GM19328 (cell line): ENCODE results near the gene CHID1.
A peak's percentile ranks its signal among the peaks of the same experiment; 100 is the strongest.

Experiments used
- ATAC-seq: cut with Tn5 transposase; IDR thresholded peaks from one replicate; pipeline ENCODE4 v1.9.1; 2021; ENCODE audit warnings: mild to moderate bottlenecking, moderate library complexity; ENCODE audit not compliant: unreplicated experiment

The CHID1 gene

DNA sequence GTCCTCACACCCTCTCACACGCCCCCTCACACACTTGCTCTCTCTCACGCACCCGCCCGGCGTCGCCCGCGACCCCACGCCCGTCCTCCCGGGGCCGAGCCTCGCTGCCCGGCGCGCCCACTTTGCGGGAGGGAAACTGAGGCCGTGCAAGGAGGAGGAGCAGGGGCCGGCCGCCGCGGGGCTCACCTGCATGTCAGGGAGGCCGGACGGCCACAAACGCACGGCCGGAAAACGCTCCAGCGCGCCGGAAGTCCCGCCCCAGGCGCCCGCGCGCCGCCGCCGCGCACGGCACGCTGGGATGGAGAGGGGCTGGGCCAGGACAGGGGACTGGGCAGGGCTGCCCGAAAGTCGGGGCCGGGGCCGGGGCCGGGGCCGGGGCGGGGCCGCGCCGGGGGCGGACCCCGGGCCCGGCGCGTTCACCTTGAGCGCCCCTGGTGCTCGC, at the start of gene CHID1:
TSS of gene CHID1 (minus strand) at position 222 of the 442 bp plus-strand sequence. CDS start 5,994 bp downstream, outside the sequence.
- ATAC-seq, result peak; percentile 83

DNA sequence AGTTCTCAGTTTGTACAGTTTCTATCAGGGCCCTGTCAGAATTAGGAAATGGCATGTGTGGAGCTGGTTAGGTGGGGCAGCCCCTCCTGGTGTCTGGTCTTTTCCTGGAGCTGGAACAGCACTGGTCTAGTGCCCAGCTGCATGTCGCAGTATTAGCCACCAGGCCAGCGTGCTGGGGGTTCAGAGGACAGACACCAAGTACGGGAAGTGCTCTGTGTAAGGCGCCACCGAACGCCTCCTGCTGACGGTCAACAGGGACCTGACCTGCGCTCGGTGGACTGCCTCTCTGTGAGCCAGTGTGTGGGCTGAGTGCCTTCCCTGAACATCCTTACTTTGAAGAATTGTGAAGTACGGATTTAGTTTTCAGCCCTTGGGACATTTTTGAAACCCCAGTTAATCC, 49.0 kb upstream of the CHID1 start:
- ATAC-seq, result no peak

DNA sequence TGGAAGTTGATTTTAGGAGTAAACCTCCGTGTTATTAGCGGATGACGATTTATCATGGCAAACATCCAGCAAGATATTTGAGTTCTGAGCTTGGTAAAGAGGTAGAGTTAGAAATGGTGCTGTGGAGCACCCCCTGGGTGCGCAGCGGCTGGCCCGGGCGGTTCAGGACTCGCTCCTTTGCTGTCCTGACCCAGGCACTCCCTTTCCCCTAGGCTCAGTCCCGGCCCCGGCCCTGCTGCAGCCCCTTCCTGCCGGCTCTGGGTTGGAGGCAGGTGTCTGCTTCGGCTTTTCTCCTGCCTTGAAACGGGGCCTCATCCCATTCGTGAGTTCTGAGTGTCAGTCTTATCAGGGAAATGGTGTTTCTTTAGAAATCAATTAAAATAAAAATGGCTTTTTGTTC, 48.4 kb upstream of the CHID1 start:
- no peak for ATAC-seq

DNA sequence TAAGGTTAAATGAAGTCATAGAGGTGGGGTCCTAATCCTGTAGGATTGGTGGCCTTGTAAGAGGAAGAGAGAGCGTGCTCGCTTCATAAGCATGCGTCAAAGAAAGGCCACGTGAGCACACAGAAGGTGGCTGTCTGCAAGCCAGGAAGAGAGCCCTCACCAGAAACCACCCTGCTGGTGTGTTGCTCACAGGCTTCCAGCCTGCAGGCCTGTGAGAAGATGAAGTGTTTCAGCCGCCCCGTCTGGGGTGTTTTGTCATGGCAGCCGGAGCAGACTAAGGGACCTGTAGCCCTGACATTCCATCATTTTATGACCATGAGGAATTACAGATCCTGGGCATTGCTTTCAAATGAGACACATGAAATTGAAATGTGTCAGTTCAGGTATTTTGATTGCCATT, 47.5 kb upstream of the CHID1 start:
- no peak for ATAC-seq

DNA sequence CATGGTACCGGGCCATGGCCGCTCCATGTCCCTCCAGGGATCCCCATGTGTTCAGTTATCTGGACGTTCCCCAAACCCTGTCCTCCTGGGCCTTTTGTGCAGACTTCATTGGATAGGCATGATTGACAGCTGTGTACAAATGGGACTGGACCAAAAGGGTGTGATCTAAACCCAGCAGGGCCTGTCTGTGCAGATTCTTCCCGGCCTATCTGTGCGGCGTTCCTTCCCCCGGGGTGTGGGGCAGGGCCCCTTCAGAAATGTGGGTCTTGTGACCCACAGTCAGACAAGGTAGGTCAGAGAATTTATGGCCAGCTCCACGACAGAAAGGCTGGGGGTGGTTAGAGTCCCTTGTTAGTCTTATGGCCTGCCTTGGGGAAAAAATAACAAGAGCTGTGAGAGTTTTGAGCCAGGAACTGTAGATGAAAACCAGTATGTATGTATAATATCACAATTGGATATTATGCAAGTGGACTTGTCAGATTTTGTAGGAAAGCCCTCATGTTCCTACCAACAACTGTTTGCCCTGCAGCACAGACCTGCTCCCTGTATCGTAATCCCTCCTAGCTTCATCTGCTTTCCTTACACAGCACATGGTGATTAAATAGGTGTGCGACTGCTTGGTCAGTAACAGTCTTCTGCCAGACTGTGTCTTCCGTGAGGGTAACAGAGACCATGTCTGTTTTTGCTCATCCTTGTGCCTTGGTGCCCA, 46.8 kb upstream of the CHID1 start:
- no peak for ATAC-seq

DNA sequence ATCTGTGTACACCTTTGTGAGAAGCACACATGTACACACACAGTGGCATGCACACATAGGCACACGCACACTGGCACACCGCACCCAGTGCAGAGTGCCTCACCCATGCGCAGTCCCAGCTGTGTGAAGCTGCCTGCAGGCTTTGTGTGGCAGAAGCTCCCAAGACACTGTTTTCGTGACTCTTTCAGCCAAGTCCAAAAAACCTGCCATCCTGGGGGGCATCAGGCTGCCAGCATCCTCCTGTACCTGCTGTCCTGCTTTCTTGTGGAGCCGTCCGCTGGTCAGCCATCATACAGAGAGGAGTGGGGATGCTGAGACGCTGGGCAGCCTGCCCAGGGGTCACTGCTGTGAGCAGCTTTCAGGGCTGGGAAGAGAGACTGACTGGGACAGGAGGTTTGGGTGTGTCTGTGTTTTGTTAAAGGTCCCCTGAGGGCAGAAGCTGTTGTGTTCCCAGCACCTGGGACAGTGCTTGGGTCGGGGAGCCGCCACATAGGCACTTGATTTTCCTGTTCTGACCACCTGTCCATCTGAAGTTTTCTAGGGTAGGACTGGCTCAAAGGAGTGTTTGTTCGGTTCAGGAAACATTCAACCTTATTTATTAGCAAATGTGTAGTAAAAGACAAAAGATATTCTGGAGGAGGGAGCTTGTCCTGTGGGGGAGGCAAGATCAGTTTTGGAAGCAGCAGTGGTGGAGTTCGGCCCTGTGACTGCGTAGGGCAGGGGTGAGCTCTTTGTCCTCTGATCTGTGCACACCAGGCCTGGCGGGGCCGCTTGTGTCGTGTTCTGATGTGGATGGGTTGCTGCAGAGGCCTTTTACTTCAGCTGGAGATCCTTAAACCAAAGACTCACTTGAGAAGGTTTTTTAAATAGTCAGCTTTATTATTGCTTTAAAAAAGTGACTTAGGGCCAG, 44.8 kb upstream of the CHID1 start:
- no peak for ATAC-seq

DNA sequence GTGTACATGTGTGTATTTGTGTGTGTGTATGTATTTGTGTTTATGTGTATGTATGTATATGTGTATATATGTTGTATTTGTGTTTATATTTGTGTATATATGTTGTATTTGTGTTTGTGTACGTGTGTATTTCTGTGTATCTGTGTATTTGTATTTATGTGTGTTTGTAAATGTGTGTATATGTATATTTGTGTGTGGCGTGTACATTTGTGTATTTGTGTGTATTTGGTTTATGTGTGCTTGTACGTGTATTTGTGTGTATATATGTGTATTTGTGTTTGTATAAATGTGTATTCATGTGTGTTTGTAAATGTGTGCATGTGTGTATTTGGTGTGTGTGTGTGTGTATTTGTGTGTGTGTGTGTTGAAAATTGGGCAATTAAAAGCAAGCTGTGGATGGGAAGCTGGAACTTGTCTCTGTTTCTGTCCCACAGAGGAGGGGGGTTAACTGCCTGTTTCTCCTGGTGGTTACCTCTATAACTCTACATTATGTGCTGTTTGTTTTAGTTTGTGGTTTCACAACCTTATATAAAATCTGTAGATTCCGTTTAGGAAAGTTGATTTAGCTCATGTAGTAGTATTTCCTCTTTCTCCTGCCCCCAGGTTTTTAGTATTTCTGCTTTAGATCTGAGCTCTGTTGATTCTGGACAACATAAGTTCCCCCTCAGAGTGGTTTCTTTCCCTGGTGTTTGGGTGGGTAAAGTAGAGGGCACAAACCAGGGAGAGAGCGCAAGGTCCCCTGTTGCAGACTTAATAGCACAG, 44.0 kb upstream of the CHID1 start:
- ATAC-seq, result no peak

DNA sequence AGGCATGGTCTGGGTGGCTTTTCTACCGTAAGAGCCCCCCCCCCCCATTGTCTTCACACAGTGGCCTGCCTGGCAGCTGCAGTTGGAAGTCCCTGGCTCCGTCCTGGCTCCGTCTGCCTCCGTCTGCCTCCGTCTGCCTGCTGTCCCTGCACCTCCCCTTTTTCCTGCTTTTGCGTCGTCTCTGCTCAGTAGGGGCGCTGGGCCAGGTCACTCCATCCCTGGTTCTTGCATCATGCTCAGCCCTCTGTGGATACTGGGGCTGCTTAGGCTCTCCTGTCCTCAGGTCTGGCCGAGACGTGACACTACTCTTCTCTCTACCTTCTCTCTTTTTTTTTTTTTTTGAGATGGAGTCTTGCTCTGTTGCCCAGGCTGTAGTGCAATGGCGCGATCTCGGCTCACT, 42.9 kb upstream of the CHID1 start:
- no peak for ATAC-seq

DNA sequence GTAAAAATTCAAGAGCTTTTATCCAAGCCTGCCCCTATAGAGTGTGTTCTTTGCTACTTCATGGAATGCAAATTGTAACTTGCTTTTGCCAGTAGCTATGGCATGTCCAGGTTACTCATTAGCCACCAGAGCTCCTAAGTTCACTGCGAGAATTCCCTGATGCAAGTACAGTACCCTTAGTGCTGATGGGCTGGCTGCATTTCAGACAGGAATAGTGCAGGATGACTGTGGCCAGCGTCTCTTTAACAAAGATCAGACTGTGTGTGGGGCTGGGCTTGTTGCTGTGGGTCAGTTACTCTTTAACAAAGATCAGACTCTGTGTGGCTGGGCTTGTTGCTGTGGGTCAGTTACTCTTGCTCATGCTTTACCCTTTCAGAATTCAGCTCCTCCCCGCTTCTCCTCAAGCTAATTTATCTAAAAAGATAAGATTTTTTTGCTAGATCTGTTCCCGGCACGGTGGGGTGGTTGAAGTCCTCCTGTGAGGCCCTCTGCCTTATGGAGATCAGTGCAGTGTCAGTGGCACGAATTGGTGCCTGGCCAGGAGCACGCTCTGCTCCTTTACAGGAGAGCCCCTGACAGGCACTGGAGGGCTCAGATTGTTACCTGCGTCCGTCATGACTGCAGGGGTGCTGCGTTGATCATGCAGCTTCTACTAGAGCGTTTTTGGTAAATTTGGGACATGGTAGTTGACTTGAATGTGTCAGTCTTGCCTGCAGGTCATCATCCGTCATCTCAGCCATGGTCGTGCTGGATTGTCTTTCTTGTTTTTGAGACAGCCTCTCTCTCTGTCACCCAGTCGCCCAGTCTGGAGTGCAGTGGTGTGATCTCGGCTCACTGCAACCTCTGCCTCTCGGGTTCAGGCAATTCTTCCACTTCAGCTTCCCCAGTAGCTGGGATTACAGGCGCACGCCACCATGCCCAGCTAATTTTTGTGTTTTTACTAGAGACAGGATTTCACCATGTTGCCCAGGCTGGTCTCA, 42.1 kb upstream of the CHID1 start:
- no peak for ATAC-seq

DNA sequence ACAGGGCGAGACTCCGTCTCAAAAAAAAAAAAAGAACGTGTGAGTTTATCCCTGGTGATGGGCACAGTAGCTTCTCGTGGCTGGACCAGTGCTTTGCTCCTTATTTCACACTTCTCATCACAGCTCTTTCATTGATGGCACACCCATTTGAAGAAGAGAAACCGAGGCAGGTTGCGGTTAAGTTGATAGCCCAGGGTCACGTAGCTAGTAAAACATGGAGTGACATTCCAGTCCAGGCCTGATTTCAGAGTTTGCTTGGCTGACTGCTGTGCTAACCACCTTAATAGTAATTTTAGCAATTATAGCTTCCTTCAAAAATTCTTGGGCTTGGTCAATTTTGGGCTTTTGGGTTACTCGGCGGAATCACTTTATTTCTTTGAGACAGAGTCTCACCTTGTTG, 40.9 kb upstream of the CHID1 start:
- ATAC-seq, result no peak

DNA sequence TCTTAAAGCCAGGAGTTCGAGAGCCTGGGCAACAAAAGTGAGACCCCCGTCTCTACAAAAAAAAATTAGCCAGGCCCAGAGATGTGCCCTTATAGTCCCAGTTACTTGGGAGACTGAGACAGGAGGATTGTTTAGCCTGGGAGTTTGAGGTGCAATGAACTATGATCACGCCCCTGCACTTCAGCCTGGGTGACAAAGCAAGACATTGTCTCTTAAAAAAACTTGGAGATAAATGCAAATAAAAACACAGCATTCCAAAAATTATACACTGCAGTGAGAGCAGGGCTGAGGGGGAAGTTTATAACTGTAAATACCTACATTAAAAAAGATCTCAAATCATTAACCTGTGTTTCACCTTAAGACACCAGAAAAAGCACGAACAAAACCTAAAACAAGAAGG, 37.1 kb upstream of the CHID1 start:
- ATAC-seq, result no peak

DNA sequence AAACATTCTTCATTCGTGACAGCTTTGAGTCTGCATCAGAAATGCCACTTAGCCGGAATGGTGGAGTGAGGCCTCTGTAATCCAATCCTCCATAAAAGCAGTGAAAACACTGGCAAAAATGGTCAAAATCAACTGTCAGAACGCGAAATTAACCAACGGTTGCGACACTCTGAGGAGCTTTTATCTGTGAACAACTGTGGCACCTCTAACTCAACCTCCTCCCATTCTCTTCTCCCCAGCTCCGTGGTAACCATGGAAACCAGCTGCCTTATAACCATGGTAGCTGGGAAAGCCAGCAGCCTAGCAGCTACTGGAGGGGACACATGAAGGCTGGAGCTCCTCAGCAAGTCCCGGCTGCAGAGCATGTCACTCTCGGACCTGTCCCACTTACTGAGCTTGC, 35.4 kb upstream of the CHID1 start:
- no peak for ATAC-seq

DNA sequence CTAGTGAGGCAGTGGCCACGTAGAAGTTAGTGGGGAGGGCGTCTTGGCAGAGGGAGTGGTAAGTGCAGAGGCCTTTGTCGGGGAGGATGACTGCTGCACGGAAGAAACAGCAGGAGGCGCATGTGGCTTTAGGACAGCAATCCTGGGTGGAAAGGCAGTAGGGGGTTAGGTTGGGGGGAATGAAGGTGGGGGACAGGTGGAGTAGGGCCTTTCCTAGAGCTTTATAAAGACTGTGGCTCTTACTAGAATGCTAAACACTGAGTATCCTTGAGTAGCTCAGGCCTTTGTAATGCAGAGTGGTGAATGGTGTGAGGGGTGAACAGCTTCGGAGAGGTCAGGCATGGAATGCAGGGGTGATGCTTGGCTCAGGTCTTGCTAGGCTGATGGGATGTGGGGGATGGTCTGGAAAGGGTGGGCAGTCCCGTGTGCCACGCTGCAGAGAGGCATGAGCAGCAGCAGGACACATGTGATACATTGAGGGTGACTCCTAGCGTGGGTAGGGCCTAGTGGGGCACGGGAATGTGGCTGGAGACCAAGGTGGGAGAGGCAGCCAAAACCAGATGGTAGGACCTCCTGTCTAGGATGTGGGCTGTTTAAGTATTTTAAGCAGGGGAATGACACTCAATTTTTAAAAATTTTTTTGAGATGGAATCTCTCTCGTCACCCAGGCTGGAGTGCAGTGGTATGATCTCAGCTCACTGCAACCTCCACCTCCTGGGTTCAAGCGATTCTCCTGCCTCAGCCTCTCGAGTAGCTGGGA, 34.3 kb upstream of the CHID1 start:
- no peak for ATAC-seq

DNA sequence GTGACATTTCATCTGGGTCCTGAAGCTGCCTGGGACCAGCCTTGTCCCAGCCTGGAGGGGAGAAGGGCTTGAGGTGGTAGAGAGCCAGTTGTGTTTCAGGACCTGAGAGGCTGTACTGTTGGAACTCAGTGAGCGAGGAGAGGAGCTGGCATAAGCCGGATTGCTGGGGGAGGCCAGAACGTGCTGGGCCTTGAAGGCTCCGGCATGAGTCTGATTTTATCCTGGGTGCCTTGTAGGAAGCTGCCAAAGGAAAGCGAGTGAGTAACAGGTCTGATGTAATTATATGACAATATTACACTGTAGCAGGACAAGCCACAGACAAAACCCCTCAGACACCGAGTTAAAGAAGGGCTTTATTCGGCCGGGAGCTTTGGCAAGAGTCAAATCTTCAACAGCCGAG, 32.2 kb upstream of the CHID1 start:
- no peak for ATAC-seq

DNA sequence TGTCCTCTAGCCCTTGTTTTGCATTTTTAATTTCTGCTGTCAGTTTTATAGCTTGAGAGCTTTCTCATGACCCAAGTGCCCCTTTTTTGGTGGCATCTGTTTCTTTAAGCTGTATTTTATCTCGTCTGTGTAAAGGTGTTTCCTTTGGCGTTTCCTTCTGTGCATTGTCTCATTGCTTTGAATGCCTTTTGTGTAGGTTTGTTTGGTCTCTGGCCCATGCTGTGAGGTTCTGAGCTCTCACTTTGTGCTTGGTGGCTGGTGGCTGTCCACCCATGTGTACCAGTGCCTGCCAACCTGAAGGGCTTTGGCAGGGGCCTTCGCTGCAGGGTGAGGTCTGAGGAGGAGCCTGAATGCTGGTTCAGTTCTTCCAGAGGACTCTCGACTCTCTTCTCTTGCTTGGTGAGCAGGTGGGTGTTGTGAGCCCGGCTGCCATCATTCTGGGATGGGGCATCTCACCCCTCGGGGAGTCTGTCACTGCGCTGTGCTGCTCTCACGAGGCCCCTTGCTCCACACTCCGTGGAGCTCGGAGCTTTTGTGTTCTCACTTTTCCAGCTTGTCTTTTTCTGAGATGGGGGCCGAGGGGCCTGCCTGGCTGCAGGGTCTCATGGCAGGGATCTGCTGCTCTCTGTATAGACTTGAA, 30.0 kb upstream of the CHID1 start:
- no peak for ATAC-seq

DNA sequence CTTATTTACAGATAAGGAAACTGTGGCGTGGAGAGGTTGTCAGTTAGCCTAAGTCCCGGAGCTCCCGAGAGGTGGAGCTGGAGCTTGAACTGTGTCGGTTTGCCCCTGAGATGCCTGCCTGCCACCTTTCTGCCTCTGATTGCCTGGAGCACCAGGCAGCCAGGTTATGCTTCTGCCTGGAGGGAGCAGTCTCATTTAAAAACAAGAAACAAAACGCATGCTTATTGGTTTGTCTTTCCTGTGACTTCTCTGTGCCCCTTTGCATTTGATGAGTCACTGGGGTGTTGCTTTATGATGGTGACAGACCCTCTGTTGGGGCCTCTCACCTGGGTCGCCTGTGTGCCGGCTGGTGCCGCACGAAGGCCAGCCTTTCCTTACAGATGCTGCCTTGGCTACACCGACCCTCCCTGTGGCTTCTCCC, 27.2 kb upstream of the CHID1 start:
- no peak for ATAC-seq

DNA sequence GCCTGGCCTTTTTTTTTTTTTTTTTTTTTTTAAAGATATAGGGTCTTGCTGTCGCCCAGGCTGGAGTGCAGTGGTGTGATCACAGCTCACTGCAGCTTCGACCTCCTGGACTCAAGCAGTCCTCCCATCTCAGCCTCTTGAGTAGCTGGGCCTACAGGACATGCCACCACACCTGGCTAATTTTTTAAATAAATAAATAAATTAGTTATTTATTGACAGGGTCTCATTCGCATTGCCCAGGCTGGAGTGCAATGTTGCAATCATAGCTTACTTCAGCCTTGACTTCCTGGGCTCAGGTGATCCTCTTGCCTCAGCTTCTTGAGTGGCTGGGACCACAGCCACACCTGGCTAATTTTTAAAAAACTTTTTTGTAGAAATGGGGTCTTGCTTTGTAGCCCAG, 25.6 kb upstream of the CHID1 start:
- no peak for ATAC-seq

DNA sequence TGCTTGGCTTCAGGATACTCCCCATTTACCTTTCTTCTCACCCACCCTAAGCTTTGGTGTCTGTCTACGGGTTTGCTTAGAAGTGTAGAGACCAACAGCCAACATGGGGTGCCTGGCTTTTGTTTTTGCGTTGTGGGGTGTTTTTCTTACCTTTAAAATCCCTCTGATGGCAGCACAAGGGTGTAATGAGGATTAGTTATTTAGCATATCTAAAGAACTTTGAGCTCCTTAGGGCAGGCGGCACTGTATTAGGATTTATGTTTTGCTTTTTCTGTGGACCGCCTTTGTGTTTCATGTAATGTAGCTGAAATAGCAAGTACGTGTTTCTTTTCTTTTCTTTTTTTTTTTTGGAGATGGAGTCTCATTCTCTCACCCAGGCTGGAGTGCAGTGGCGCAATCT, 23.9 kb upstream of the CHID1 start:
- ATAC-seq, result no peak

DNA sequence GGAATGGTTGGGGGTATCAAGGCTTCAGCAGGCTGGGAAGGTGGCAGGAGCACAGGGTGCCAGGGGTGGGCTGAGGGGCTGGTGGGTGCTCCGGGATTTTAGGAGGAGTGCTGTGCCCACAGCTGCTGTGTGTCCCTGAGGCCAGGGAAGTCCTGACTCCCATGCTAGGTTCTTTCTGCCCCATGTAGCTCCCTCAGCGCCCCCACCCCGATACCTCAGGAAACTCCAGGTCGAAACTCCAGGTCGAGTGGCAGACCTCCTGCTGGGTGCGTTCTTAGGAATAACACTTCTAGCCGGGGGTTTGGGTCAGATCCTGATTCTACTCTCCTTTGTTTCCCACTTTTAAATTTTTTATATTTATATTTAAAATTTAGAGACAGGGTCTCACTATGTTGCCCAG, 23.3 kb upstream of the CHID1 start:
- ATAC-seq, result no peak
